ENCODE results near the gene PCDHB8.
"Not testable (repeated sequence)": the region's sequence is repeated elsewhere in the genome, so short reads cannot be mapped to it uniquely, and the experiment has no call there.

PCDHB8 gene

GRCh38 chr5:141192110-141192725 lies 14.6 kb downstream of the PCDHB8 start, which contains the start of gene PCDHB10:
Gene PCDHB10 (plus strand): TSS chr5:141192353. CDS start chr5:141192553, 200 bp downstream.
- Histone ChIP-seq H4K20me1 (ENCODE audit: insufficient read depth) (no peaks in the 10 kb centered on the region), H3K36me3 (ENCODE audit: insufficient read depth) (no peaks in the 10 kb centered on the region), H3K27me3 (ENCODE audit: insufficient read depth, low read depth) (no peaks in the 10 kb centered on the region), H2AFZ (ENCODE audit: low read depth) (peak within 1 kb of the TSS; percentile 51; the same call in 1 of the 2 replicates), H3K4me1 (ENCODE audit: low read depth, poor library complexity, severe bottlenecking) (no peaks in the 10 kb centered on the region), H3K4me2 (no peak within 1 kb of the TSS), H3K4me3 (IDR thresholded peaks at IDR 0.05; ENCODE audit: insufficient read depth, low read depth, low read length) (no peak within 1 kb of the TSS), H3K9ac (no peak within 1 kb of the TSS), H3K27ac (no peak within 1 kb of the TSS), H3K79me2 (ENCODE audit: insufficient read depth, low read depth) (no peaks in the 10 kb centered on the region)
- peak; percentile 76; the same call in 1 of the 2 replicates for TF ChIP-seq CTCF (conservative IDR thresholded peaks at IDR 0.05; ENCODE audit: low read depth, low read length)

DNA sequence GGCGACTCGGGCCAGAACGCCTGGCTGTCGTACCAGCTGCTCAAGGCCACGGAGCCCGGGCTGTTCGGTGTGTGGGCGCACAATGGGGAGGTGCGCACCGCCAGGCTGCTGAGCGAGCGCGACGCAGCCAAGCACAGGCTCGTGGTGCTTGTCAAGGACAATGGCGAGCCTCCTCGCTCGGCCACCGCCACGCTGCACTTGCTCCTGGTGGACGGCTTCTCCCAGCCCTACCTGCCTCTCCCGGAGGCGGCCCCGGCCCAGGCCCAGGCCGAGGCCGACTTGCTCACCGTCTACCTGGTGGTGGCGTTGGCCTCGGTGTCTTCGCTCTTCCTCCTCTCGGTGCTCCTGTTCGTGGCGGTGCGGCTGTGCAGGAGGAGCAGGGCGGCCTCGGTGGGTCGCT lies 16.7 kb downstream of the PCDHB8 start:
- H3K79me2 ChIP-seq (ENCODE audit: insufficient read depth, low read depth); H3K4me2 ChIP-seq; H2AFZ ChIP-seq (ENCODE audit: low read depth); H4K20me1 ChIP-seq (ENCODE audit: insufficient read depth); H3K36me3 ChIP-seq (ENCODE audit: insufficient read depth); H3K27me3 ChIP-seq (ENCODE audit: insufficient read depth, low read depth); H3K27ac ChIP-seq; H3K4me3 ChIP-seq (IDR thresholded peaks at IDR 0.05; ENCODE audit: insufficient read depth, low read depth, low read length); H3K9ac ChIP-seq; H3K4me1 ChIP-seq (ENCODE audit: low read depth, poor library complexity, severe bottlenecking): not testable (repeated sequence)

DNA sequence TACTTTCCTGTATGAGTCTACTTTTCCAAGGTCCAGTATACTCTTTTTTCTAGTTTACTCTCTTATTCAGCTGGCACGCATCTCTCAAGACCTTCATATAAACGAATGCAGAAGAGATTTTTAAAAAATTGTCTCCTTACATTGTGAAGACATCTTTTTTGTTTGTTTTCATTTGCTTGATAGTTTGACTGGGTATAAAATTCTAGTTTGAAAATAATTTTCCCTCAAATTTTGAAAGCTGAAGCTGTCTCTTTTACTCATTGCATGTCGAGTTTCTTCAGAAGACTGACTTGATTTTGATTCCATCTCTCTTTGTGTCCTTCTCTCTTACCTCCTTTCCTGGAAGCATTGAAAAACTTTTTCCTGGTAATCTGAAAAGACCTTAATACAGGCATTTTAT lies 18.8 kb downstream of the PCDHB8 start:
- no peak for TF ChIP-seq CTCF (conservative IDR thresholded peaks at IDR 0.05; ENCODE audit: low read depth, low read length)
- no peaks in the 10 kb centered on the region for H3K79me2 ChIP-seq (ENCODE audit: insufficient read depth, low read depth)
- no peak overlapping the region for H3K4me2 ChIP-seq
- no peak overlapping the region for H3K4me3 ChIP-seq (IDR thresholded peaks at IDR 0.05; ENCODE audit: insufficient read depth, low read depth, low read length)
- H3K36me3 ChIP-seq (ENCODE audit: insufficient read depth): no peaks in the 10 kb centered on the region
- H3K9ac ChIP-seq: no peak overlapping the region
- no peaks in the 10 kb centered on the region for H4K20me1 ChIP-seq (ENCODE audit: insufficient read depth)
- no peaks in the 10 kb centered on the region for H3K4me1 ChIP-seq (ENCODE audit: low read depth, poor library complexity, severe bottlenecking)
- no peak overlapping the region for H2AFZ ChIP-seq (ENCODE audit: low read depth)
- no peak overlapping the region for H3K27ac ChIP-seq
- no peaks in the 10 kb centered on the region for H3K27me3 ChIP-seq (ENCODE audit: insufficient read depth, low read depth)

- H3K4me3 ChIP-seq (IDR thresholded peaks at IDR 0.05; ENCODE audit: insufficient read depth, low read depth, low read length): no peak within 1 kb of the TSS
- H3K79me2 ChIP-seq (ENCODE audit: insufficient read depth, low read depth): no peaks in the 10 kb centered on the region
- peak; percentile 40; the same call in 1 of the 2 replicates for TF ChIP-seq CTCF (conservative IDR thresholded peaks at IDR 0.05; ENCODE audit: low read depth, low read length)
- H4K20me1 ChIP-seq (ENCODE audit: insufficient read depth): no peaks in the 10 kb centered on the region
- H3K4me1 ChIP-seq (ENCODE audit: low read depth, poor library complexity, severe bottlenecking): no peaks in the 10 kb centered on the region
- no peak within 1 kb of the TSS for H3K27ac ChIP-seq
- no peaks in the 10 kb centered on the region for H3K36me3 ChIP-seq (ENCODE audit: insufficient read depth)
- no peak within 1 kb of the TSS; the same call in 1 of the 2 replicates for H2AFZ ChIP-seq (ENCODE audit: low read depth)
- no peak within 1 kb of the TSS for H3K9ac ChIP-seq
- no peaks in the 10 kb centered on the region for H3K27me3 ChIP-seq (ENCODE audit: insufficient read depth, low read depth)
- H3K4me2 ChIP-seq: no peak within 1 kb of the TSS
Measured at GRCh38 chr5:141199359-141200235, 22.0 kb downstream of the PCDHB8 start, which contains the start of gene PCDHB11. Gene PCDHB11 (plus strand): TSS chr5:141199627. CDS start chr5:141199775, 148 bp downstream.

- not testable (repeated sequence) for H3K27ac ChIP-seq; H3K4me2 ChIP-seq; H3K27me3 ChIP-seq (ENCODE audit: insufficient read depth, low read depth); H3K36me3 ChIP-seq (ENCODE audit: insufficient read depth); H2AFZ ChIP-seq (ENCODE audit: low read depth); H4K20me1 ChIP-seq (ENCODE audit: insufficient read depth); H3K79me2 ChIP-seq (ENCODE audit: insufficient read depth, low read depth); H3K9ac ChIP-seq; H3K4me1 ChIP-seq (ENCODE audit: low read depth, poor library complexity, severe bottlenecking); H3K4me3 ChIP-seq (IDR thresholded peaks at IDR 0.05; ENCODE audit: insufficient read depth, low read depth, low read length)
Measured at GRCh38 chr5:141201126-141201525, 23.5 kb downstream of the PCDHB8 start.

GRCh38 chr5:141201646-141202045 lies 24.1 kb downstream of the PCDHB8 start:
- H3K4me3 ChIP-seq (IDR thresholded peaks at IDR 0.05; ENCODE audit: insufficient read depth, low read depth, low read length); H3K4me2 ChIP-seq; H3K4me1 ChIP-seq (ENCODE audit: low read depth, poor library complexity, severe bottlenecking); H2AFZ ChIP-seq (ENCODE audit: low read depth); H3K27ac ChIP-seq; H3K79me2 ChIP-seq (ENCODE audit: insufficient read depth, low read depth); H4K20me1 ChIP-seq (ENCODE audit: insufficient read depth); H3K9ac ChIP-seq; H3K27me3 ChIP-seq (ENCODE audit: insufficient read depth, low read depth); H3K36me3 ChIP-seq (ENCODE audit: insufficient read depth): not testable (repeated sequence)
